Left forelimb (tissue), 1 donor: Measurements from ENCODE around the gene SLC35F3.
"Not testable (repeated sequence)": the region's sequence is repeated elsewhere in the genome, so short reads cannot be mapped to it uniquely, and the experiment has no call there.

ENCODE experiments used
- DNase-seq: peaks from one replicate; pipeline ENCODE4 v3.0.0-alpha.2; 2018; ENCODE audit warnings: low spot score

SLC35F3 gene

DNA sequence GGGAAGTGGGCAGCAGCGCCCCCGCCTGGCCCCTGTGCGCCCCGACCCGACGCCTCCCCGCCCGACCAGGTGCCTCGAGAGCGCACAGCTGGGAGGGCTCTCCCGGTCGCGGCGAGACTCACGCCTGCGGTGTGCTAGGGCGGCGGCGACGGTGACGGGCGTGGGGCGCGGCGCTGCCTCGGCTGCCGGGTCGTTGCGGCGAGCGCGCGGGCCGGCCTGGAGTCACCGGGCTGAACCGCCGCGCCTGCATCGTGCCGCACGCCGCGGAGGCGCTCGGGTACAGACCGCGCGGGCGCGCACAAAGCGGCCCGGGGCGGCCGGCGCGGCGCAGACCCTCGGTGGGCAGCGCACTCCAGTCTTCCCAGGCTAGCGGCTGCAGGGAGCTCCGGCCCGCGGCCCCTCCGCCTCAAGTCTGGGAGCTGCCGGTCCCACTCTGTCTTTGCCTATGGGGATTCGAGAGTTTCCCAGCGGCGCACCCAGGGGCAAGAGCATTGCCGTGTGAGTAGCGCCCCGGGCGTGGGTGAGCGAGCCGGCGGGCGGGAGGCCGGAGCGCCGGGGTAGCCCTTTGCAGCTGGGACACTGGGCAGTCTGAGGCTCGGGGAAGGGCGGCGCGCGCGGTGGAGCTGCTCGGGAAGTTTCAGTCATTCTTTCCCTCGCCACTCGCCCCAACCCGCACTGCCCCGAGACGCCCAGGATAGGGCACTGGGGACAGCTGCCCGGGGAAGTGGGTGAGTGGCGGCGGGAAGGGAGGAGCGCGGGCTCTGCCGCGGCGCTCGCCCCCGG lies at the start of gene SLC35F3:
TSS of gene SLC35F3 (plus strand) at position 44 of the 783 bp plus-strand sequence.
- DNase-seq = peak; percentile 65

DNA sequence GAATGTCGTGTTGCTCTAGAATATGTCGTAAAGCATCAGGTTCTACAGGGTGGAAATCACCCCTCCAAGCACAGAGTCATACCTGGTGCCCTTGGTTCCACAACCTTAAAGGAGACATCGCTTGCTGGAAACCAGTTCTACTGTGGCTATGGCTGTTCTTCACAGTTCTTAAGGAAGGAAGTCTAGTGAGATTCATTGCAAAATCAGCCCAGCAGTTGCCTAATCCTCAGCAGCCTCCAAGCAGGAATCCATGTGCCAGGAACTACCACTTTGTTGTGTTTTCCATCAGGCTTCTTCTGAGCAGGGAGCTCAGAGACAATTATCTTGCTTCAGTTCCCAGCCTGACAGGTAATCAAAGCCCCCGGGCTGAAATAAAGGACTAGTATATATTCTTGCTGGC lies 45.0 kb upstream of the SLC35F3 start:
- no peak for DNase-seq

DNA sequence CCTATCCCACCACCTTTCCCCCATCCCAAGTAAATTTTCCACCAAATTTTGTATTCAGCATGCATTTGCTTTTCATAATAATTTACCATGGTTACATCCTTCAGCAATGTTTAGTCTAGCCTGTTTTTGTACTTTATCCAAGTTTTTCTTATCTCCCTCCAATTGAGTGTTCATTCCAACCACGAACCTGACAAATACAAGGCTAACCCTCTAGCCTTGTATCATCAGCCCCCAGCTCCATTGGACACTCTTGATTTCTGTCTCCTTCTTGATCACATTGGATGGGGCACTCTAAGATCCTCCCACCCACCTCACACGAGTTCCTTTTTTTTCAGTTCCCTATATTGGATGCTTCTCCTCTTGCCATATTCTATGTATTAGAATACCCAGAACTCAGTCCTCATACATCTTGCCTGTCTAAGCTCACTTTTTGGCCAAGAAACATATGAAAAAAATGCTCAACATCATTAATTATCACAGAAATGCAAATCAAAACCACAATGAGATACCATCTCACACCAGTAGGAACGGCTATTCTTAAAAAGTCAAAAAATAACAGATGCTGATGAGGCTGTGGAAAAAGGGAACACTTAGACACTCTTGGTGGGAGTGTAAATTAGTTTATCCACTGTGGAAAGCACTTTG lies 40.5 kb upstream of the SLC35F3 start:
- DNase-seq = no peak

DNA sequence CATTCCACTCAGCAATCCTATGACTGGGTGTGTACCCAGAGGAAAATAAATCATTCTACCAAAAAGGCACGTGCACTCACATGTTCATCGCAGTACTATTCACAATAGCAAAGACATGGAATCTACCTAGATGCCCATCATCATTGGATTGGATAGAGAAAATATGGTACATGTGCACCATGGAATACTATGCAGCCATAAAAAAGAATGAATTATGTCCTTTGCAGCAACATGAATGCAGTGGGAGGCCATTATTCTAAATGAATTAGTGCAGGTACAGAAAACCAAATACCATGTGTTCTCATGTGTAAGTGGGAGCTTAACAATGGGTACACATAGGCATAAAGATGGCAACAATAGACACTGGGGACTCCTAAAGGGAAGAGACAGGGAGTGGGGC lies 39.9 kb upstream of the SLC35F3 start:
- DNase-seq = no peak

- DNase-seq = no peak
Observed at GRCh38 chr1:233865216-233865615, 39.3 kb upstream of the SLC35F3 start.

- DNase-seq = no peak
Observed at GRCh38 chr1:233865902-233866301, 38.6 kb upstream of the SLC35F3 start.

DNA sequence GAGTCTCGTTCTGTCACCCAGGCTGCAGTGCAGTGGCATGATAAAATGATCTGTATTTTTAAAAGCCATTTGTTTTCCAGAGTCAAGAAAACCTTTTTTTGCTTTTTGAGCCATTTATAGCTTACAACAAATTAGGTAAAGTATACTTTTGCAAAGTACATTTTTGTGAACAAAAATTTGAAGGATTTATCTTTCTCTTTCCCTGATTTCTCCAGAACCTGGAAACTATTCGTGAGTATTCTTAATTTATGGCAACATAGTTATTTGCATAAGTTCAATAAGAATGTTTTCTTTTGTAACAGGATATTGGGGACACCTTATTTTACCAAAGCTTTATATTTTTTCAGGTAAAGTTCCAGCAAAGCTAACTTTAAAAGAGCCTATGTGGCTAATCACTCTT lies 37.4 kb upstream of the SLC35F3 start:
- no peak for DNase-seq

DNA sequence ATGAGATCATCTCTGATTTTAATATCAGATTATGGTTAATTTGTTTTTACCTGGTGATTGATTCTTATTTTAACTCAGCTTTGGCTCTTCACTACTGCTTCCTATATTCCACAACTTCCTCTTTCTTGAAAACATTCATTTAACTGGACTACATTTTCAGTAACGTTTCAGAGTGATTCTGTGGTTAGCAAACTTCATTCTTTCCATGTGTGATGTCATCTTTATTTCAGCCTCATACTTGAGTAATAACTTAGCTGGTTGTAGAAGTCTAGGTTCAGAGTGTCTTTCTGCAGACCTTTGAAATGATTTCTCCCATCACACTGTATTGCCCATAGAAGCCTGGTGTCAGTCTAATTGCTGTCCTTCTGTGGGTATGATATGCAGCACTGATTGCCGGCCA lies 36.0 kb upstream of the SLC35F3 start:
- no peak for DNase-seq

- DNase-seq = no peak
Observed at GRCh38 chr1:233869680-233870079, 34.8 kb upstream of the SLC35F3 start.

DNA sequence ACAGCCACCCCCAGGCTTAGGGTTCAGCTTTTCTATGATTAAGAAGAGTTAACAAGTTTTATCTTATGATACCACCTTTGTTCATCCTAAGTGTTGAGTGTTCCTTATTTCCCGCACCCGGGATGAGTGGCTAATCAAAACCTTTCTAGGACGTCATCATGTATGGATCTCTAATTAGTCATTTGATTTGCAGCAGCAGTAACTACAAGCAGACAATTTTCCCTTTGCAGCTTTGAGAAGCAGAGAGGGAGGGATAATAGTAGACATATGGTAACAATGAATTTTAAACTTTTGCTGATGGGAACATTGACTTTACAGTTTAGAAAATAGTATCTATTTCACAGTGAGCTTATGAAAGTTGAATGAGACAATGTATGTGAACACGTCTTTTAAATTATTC lies 30.8 kb upstream of the SLC35F3 start:
- no peak for DNase-seq

GRCh38 chr1:233879841-233880240 lies 24.6 kb upstream of the SLC35F3 start:
- DNase-seq = no peak

DNA sequence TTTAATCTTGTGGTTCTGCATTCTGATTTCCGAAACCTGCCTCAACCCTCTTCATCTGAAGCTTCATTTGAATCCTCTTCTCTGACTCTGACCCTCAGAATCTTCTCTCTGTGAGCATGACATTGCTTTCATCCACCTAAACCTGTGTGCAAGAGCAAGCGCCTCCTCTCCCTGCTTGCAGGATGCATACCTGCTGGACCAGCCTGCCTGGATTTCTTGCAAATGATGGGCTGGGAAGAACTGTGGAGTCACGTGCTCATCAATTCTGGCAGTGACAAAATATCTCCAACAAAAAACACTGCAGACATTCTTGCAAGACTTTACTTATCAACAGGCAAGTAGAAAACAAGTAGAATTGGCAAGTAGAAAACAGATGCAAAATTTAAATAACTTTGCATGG lies 20.8 kb upstream of the SLC35F3 start:
- DNase-seq = no peak

DNA sequence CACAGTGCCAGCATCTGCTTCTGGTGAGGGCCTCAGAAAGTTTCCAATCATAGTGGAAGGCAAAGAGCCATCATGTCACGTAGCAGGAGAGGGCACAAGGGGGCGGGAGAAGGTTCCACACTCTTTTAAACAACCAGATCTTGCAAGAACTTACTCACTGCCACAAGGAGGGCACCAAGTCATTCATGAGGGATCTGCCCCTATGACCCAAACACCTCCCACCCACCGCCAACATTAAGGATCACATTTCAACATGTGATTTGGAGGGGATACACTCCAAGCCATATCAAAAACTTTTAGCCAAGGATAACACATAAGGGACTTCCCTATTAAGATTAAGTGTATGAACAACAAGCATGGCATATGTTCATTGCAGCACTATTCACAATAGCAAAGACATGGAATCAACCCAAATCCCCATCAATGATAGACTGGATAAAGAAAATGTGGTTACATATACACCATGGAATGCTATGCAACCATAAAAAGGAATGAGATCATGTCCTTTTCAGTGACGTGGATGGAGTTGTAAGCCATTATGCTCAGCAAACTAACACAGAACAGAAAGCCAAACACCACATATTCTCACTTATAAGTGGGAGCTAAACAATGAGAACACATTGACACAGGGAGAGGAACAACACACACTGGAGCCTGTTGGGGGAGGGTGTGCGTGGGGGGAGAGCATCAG lies 19.9 kb upstream of the SLC35F3 start:
- DNase-seq = no peak

DNA sequence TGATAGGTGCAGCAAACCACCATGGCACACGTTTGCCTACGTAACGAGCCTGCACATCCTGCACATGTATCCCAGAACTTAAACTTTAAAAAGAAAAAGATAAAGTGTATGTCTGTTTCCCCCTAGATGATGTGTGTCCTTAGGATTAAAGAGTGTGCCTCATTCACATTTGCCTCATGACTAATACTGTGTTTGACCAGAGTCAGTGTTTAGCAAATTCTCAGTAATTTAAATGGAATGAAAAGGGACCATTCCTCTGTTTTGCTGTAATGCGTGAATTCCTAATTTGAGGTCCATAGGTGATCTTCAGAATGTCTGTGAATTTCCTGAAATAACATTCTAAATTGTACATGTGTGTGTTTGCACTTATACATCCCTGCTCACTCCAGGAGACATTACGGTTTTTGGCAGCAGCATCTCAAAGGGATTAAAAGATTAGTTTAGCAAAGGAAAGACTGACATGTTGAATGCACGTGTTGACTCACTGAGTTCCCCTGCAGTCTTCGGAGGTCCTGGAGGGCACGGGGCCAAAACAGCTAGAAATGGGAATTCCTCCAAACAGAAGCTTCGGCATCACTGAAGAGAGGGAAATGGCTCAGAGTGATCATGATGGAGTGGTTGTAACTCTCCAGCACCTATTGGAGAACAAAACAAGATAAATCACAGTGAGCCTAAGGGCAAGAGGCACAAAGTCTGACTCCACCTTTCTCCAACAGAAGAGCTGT lies 19.1 kb upstream of the SLC35F3 start:
- no peak for DNase-seq

DNA sequence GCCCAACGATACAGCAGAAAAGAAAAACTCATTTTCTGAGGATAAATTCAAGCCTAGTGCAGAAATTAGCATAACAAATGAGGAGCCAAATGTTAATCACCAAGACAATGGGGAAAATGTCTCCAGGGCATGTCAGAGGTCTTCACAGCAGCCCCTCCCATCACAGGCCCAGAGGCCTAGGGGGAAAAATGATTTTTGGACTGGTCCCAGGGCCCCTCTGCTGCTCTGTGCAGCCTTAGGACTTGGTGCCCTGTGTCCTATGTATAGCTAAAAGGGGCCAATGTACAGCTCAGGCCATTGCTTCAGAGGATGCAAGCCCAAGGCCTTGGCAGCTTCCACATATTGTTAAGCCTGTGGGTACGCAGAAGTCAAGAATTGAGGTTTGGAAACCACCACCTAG lies 13.3 kb upstream of the SLC35F3 start:
- not testable (repeated sequence) for DNase-seq

DNA sequence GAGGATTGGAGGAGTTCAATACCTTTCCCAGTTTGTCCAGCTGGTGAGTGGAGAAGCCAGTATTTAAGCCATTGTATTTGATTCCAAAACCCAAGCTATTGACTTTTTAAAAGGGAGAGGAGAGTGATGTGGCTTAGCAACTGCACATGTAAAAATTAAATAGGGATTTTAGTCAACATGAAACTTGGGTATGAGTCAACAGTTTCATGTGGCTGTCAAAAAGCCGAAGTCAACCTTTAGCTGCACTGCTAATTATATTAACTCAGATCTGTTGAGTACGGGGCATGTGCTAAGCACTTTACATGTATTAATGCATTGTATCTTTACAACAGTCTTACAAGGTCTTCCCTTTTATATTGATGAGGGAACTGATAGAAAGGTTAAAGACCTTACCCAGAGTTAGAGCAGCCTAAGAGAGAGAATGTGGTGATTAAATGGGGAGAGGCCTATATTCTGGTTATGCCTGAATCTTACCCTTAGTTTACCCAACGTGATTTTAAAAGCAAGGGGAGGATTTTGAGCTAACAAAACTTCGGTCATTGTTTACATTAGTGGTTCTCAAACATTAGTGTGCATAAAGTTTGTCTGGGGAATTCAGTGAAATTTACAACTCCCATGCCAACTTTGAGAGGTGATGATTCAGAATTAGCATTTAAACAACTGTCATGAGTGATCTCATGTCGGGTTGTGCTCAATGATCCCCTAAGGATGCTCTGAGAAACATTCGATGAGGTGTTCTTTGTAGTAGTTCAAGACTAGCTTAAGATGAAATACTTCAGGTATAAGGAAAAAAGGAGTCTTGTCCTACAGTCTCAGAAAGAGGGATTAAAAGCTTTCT lies 6.9 kb upstream of the SLC35F3 start:
- no peak for DNase-seq

DNA sequence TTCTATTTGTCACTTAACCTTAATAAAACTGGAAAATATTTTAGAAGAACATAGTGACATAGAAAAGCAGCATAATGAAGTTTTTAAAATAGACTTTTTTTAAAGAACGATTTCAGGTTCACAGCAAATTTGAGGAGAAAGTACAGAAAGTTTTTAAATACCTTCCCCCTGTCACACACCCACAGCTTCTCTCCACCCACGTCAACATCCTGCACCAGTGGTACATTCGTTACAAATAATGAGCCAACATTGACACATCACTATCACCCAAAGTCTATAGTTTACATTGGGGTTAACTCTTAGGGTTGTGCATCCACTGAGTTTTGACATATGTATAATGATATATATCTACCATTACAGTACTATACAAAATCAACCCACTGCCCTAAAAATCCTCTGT lies 3.0 kb upstream of the SLC35F3 start:
- DNase-seq = no peak

- DNase-seq = no peak
Observed at GRCh38 chr1:233905416-233906051, 1.1 kb downstream of the SLC35F3 start.

- DNase-seq = no peak
Observed at GRCh38 chr1:233907151-233907550, 2.7 kb downstream of the SLC35F3 start.

DNA sequence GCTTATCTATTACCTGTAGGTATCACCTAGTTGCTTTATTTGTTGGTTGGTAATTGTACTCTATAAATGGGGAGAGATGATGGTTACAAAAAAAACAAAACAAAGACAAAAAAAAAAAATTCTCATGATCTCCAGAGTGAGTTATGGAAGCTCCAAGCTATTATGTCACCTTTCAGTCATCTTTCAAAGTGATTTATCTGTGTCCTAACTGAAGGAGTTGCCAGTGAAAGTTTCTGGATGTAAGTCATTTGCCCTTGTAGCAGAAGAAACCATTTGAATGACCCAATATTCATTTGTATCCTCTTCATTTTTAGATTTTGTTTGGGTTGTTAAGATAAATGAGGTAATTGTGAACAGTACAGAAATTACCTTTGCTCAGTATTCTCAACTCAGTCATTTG lies 3.6 kb downstream of the SLC35F3 start:
- no peak for DNase-seq

DNA sequence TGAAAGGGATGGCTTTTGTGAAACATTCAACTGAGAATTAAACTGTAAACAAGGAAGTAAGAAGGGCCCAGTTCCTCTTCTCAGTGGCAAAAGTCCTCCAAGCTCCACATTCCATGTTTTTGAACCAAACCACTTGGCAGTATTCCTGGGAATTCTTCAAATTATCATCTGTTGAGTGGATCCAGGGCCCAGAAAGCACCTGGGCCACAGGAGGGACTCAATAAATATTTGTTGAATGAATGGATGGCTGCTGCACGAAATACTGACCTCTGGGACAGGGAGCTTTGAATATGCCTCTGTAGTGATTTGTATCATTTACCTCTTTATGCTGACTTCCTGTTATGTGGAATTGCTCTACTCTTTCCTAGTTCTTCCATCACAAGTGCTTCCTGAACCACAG lies 4.7 kb downstream of the SLC35F3 start:
- DNase-seq = no peak
